Measurements from ENCODE around the gene ADI1.

- TF ChIP-seq EP300 (IDR thresholded peaks at IDR 0.05; ENCODE audit: borderline replicate concordance), result no peak
- no peak for TF ChIP-seq FOXM1 (IDR thresholded peaks at IDR 0.05; ENCODE audit: borderline replicate concordance, low read depth)
- no peak for TF ChIP-seq CREB1 (IDR thresholded peaks at IDR 0.05; ENCODE audit: low read depth)
These were observed 42.9 kb downstream of the ADI1 start for GRCh38 chr2:3476321-3476984.

Measured in Ishikawa (cell line).